Stomach smooth muscle (tissue), 2 donors: Measurements from ENCODE around the gene USP47.

Source experiments
- H3K27ac ChIP-seq: one replicate; pipeline ENCODE4 v1.7.0; 2013; ENCODE audit warnings: mild to moderate bottlenecking, low read length, inconsistent platforms
- H3K27me3 ChIP-seq, 2 donors: one replicate each; pipeline ENCODE4 v1.7.0; 2013; ENCODE audit warnings: low read length in 2 of 2; ENCODE audit not compliant: insufficient read depth in 2 of 2, control insufficient read depth in 1 of 2
- H3K36me3 ChIP-seq, 2 donors: one replicate each; pipeline ENCODE4 v1.7.0; 2013; ENCODE audit warnings: low read length in 2 of 2; ENCODE audit not compliant: control insufficient read depth in 2 of 2, insufficient read depth in 2 of 2
- H3K4me1 ChIP-seq: one replicate; pipeline ENCODE4 v1.7.0; 2013; ENCODE audit warnings: low read length; ENCODE audit not compliant: control insufficient read depth, insufficient read depth
- H3K4me3 ChIP-seq, 2 donors: one replicate each; pipeline ENCODE4 v1.7.0; 2013; ENCODE audit warnings: low read length in 2 of 2
- H3K9ac ChIP-seq, 2 donors: one replicate each; pipeline ENCODE4 v1.7.0; 2013; ENCODE audit warnings: low read length in 2 of 2, mild to moderate bottlenecking in 1 of 2
- H3K9me3 ChIP-seq, 2 donors: one replicate each; pipeline ENCODE4 v1.7.0; 2013; ENCODE audit warnings: low read length in 2 of 2; ENCODE audit not compliant: control insufficient read depth in 2 of 2
- donor health status: healthy.
- donor health status: Pancreatic carcinoma.

USP47 gene

GRCh38 chr11:11841723-11842420 is at the start of gene USP47:
Gene USP47 (plus strand): TSS chr11:11841972. CDS start chr11:11842186, 214 bp downstream.
- Histone ChIP-seq H3K27me3 (no peaks in the 10 kb centered on the region), H3K36me3 (no peaks in the 10 kb centered on the region), H3K27ac (peak within 1 kb of the TSS; percentile 94), H3K4me1 (peaks cover 11% of the 10 kb centered on the region), H3K9ac (peak within 1 kb of the TSS; percentile 91 to 93), H3K9me3 (no peaks in the 10 kb centered on the region), H3K4me3 (peak within 1 kb of the TSS; percentile 79 to 89)

- Histone ChIP-seq H3K4me3 (no peak overlapping the region), H3K9ac (no peak overlapping the region), H3K27ac (no peak overlapping the region), H3K27me3 (no peaks in the 10 kb centered on the region), H3K36me3 (no peaks in the 10 kb centered on the region), H3K4me1 (no peaks in the 10 kb centered on the region), H3K9me3 (no peaks in the 10 kb centered on the region)
Observed at GRCh38 chr11:11793073-11793472, 48.7 kb upstream of the USP47 start.

GRCh38 chr11:11798586-11799438 is 43.0 kb upstream of the USP47 start:
- H3K4me3 ChIP-seq, result no peak overlapping the region
- peaks cover 2% of the 10 kb centered on the region for H3K4me1 ChIP-seq
- no peaks in the 10 kb centered on the region for H3K27me3 ChIP-seq
- no peaks in the 10 kb centered on the region for H3K36me3 ChIP-seq
- H3K9ac ChIP-seq, result no peak overlapping the region
- H3K27ac ChIP-seq, result no peak overlapping the region
- H3K9me3 ChIP-seq, result no peaks in the 10 kb centered on the region

- H3K9ac ChIP-seq, result no peak overlapping the region
- H3K27ac ChIP-seq, result no peak overlapping the region
- no peaks in the 10 kb centered on the region for H3K4me1 ChIP-seq
- no peaks in the 10 kb centered on the region for H3K27me3 ChIP-seq
- H3K4me3 ChIP-seq, result no peak overlapping the region
- no peaks in the 10 kb centered on the region for H3K9me3 ChIP-seq
- no peaks in the 10 kb centered on the region for H3K36me3 ChIP-seq
Observed at GRCh38 chr11:11805228-11805627, 36.5 kb upstream of the USP47 start.

- H3K9ac ChIP-seq, result no peak overlapping the region
- H3K27ac ChIP-seq, result no peak overlapping the region
Observed at GRCh38 chr11:11806074-11806473, 35.7 kb upstream of the USP47 start.

GRCh38 chr11:11806586-11806985 is 35.2 kb upstream of the USP47 start:
- no peak overlapping the region for H3K4me3 ChIP-seq
- no peak overlapping the region for H3K27ac ChIP-seq

More at GRCh38 chr11:11806074-11806473, 35.7 kb upstream of the USP47 start:
- Histone ChIP-seq H3K27me3 (no peaks in the 10 kb centered on the region), H3K9me3 (no peaks in the 10 kb centered on the region), H3K4me3 (no peak overlapping the region), H3K36me3 (no peaks in the 10 kb centered on the region), H3K4me1 (no peaks in the 10 kb centered on the region)

GRCh38 chr11:11807811-11808782 is 33.7 kb upstream of the USP47 start:
- Histone ChIP-seq H3K4me1 (peaks cover under 1% of the 10 kb centered on the region), H3K27me3 (no peaks in the 10 kb centered on the region), H3K9me3 (no peaks in the 10 kb centered on the region), H3K27ac (no peak overlapping the region), H3K4me3 (no peak overlapping the region), H3K9ac (no peak overlapping the region), H3K36me3 (no peaks in the 10 kb centered on the region)

More at GRCh38 chr11:11806586-11806985, 35.2 kb upstream of the USP47 start:
- Histone ChIP-seq H3K9ac (no peak overlapping the region), H3K4me1 (no peaks in the 10 kb centered on the region), H3K9me3 (no peaks in the 10 kb centered on the region), H3K27me3 (no peaks in the 10 kb centered on the region), H3K36me3 (no peaks in the 10 kb centered on the region)

- Histone ChIP-seq H3K27me3 (no peaks in the 10 kb centered on the region), H3K36me3 (no peaks in the 10 kb centered on the region), H3K27ac (no peak overlapping the region), H3K9ac (no peak overlapping the region), H3K4me1 (peaks cover 4% of the 10 kb centered on the region), H3K9me3 (no peaks in the 10 kb centered on the region), H3K4me3 (no peak overlapping the region)
Observed at GRCh38 chr11:11808992-11809615, 32.7 kb upstream of the USP47 start.

- Histone ChIP-seq H3K36me3 (no peaks in the 10 kb centered on the region), H3K27ac (no peak overlapping the region), H3K27me3 (no peaks in the 10 kb centered on the region), H3K9me3 (no peaks in the 10 kb centered on the region), H3K9ac (no peak overlapping the region), H3K4me3 (no peak overlapping the region), H3K4me1 (peaks cover 4% of the 10 kb centered on the region)
Observed at GRCh38 chr11:11810764-11811726, 30.7 kb upstream of the USP47 start.
